Activated CD8-positive, alpha-beta memory T cell treated with anti-CD3 and anti-CD28 coated beads, Interleukin-2, amount 10 ng/mL, durations not matched to agents 7 days and 5 days (primary cell): Measurements from ENCODE around the gene NUDT14. TPM values are rescaled to one million over a fixed set of nuclear protein-coding genes. Genes with fewer than 3 reads are reported as not detected.

Experiments used
- ATAC-seq: fragments of 150-1000 bp; cut with Tn5 transposase; one replicate; pipeline ENCODE4 v1.10.0; 2021; ENCODE audit warnings: moderate library complexity
- CTCF ChIA-PET: fragments of 350-600 bp; sonication (Branson Sonifier 250); formaldehyde crosslinking; loops from one replicate; lab custom pipeline; 2021; ENCODE audit warnings: antibody characterized with exemption; lab: Charles Lee
- DNase-seq: peaks from one replicate; pipeline ENCODE4 v3.0.0-alpha.2; 2020
- H3K27ac Mint-ChIP-seq: one replicate; pipeline ENCODE4 v1.8.0; 2021; ENCODE audit warnings: mild to moderate bottlenecking, mixed read lengths
- H3K27me3 Mint-ChIP-seq: one replicate; pipeline ENCODE4 v1.8.0; 2021; ENCODE audit warnings: mixed read lengths
- H3K36me3 Mint-ChIP-seq: one replicate; pipeline ENCODE4 v1.8.0; 2021; ENCODE audit warnings: mild to moderate bottlenecking, mixed read lengths
- H3K4me1 Mint-ChIP-seq: one replicate; pipeline ENCODE4 v1.8.0; 2021; ENCODE audit warnings: mixed read lengths
- H3K4me3 Mint-ChIP-seq: one replicate; pipeline ENCODE4 v1.8.0; 2021; ENCODE audit warnings: mild to moderate bottlenecking, moderate library complexity, mixed read lengths
- H3K9me3 Mint-ChIP-seq: one replicate; pipeline ENCODE4 v1.8.0; 2022; ENCODE audit warnings: low read depth, mixed read lengths
- total RNA-seq, 2 experiments: library from RNA; stranded (reverse); gene quantifications; one replicate each; pipeline ENCODE4 v1.2.3, GENCODE V29; 2021

The NUDT14 gene
- total RNA-seq, 2 experiments from 2014 or later, result 16.2 to 20.9 TPM

- CTCF ChIA-PET, result interaction anchor here (1.3 kb wide), 1 partner anchor 97 kb away, joined by 8 read pairs; no protein-coding TSS in a partner anchor
Measured at GRCh38 chr14:105187116-105187515, 6.0 kb upstream of the NUDT14 start.

GRCh38 chr14:105185973-105186372 lies 4.9 kb upstream of the NUDT14 start:
- peaks cover 8% of the 10 kb centered on the region for H3K4me1 Mint-ChIP-seq
- CTCF ChIA-PET, result no interaction called here

More at GRCh38 chr14:105187116-105187515, 6.0 kb upstream of the NUDT14 start:
- peaks cover 4% of the 10 kb centered on the region for H3K27me3 Mint-ChIP-seq
- DNase-seq, result no peak
- H3K36me3 Mint-ChIP-seq, result no peaks in the 10 kb centered on the region
- ATAC-seq, result no peak
- no peak overlapping the region for H3K27ac Mint-ChIP-seq
- H3K4me3 Mint-ChIP-seq, result no peak overlapping the region
- H3K9me3 Mint-ChIP-seq, result peaks cover 5% of the 10 kb centered on the region
- H3K4me1 Mint-ChIP-seq, result peaks cover 4% of the 10 kb centered on the region

GRCh38 chr14:105185001-105185400 lies 3.9 kb upstream of the NUDT14 start:
- peaks cover 7% of the 10 kb centered on the region for H3K27me3 Mint-ChIP-seq
- no peak for ATAC-seq
- no peak overlapping the region for H3K4me3 Mint-ChIP-seq
- H3K27ac Mint-ChIP-seq, result no peak overlapping the region
- peaks cover 13% of the 10 kb centered on the region for H3K4me1 Mint-ChIP-seq
- CTCF ChIA-PET, result interaction anchor here (0.7 to 3.9 kb wide), 2 partner anchors 10 to 187 kb away, joined by 3 to 13 read pairs; no protein-coding TSS in a partner anchor
- DNase-seq, result no peak
- no peaks in the 10 kb centered on the region for H3K36me3 Mint-ChIP-seq
- H3K9me3 Mint-ChIP-seq, result peaks cover 5% of the 10 kb centered on the region

More at GRCh38 chr14:105185973-105186372, 4.9 kb upstream of the NUDT14 start:
- Mint-ChIP-seq H3K4me3 (no peak overlapping the region), H3K9me3 (peaks cover 5% of the 10 kb centered on the region), H3K27ac (no peak overlapping the region), H3K27me3 (peaks cover 5% of the 10 kb centered on the region), H3K36me3 (no peaks in the 10 kb centered on the region)
- ATAC-seq (no peak), DNase-seq (no peak)

- H3K4me3 Mint-ChIP-seq, result no peak overlapping the region
- no peak overlapping the region for H3K27ac Mint-ChIP-seq
- peaks cover 15% of the 10 kb centered on the region for H3K4me1 Mint-ChIP-seq
- DNase-seq (no peak), ATAC-seq (no peak)
- no peaks in the 10 kb centered on the region for H3K36me3 Mint-ChIP-seq
- H3K9me3 Mint-ChIP-seq, result peaks cover 5% of the 10 kb centered on the region
- peaks cover 12% of the 10 kb centered on the region for H3K27me3 Mint-ChIP-seq
- CTCF ChIA-PET, result interaction anchor here (0.7 to 3.9 kb wide), 2 partner anchors 10 to 188 kb away, joined by 3 to 13 read pairs; no protein-coding TSS in a partner anchor
Measured at GRCh38 chr14:105184461-105184860, 3.3 kb upstream of the NUDT14 start.

- H3K4me1 Mint-ChIP-seq, result peaks cover 15% of the 10 kb centered on the region
- ATAC-seq (no peak), DNase-seq (no peak)
- H3K36me3 Mint-ChIP-seq, result no peaks in the 10 kb centered on the region
- CTCF ChIA-PET, result interaction anchor here (1.0 to 3.9 kb wide), 7 partner anchors 9 to 170 kb away, joined by 3 to 13 read pairs (median 5); no protein-coding TSS in a partner anchor
- no peaks in the 10 kb centered on the region for H3K9me3 Mint-ChIP-seq
- peak overlapping the region; percentile 20 for H3K4me3 Mint-ChIP-seq
- H3K27ac Mint-ChIP-seq, result no peak overlapping the region
- H3K27me3 Mint-ChIP-seq, result peaks cover 12% of the 10 kb centered on the region
Measured at GRCh38 chr14:105182296-105183020, 1.3 kb upstream of the NUDT14 start.

- Mint-ChIP-seq H3K4me3 (peak overlapping the region; percentile 42), H3K4me1 (peaks cover 15% of the 10 kb centered on the region), H3K36me3 (no peaks in the 10 kb centered on the region), H3K27me3 (peaks cover 12% of the 10 kb centered on the region), H3K27ac (no peak overlapping the region), H3K9me3 (no peaks in the 10 kb centered on the region)
- ATAC-seq, result no peak
- no peak for DNase-seq
- CTCF ChIA-PET, result interaction anchor here (1.0 to 3.9 kb wide), 6 partner anchors 8 to 170 kb away, joined by 3 to 13 read pairs (median 8); no protein-coding TSS in a partner anchor
Measured at GRCh38 chr14:105181549-105182295, 610 bp upstream of the NUDT14 start.

GRCh38 chr14:105179191-105179590 lies 1.9 kb downstream of the NUDT14 start:
- peaks cover 35% of the 10 kb centered on the region for H3K4me1 Mint-ChIP-seq
- no peaks in the 10 kb centered on the region for H3K9me3 Mint-ChIP-seq
- ATAC-seq (no peak), DNase-seq (no peak)
- H3K27ac Mint-ChIP-seq, result no peak overlapping the region
- no peaks in the 10 kb centered on the region for H3K36me3 Mint-ChIP-seq
- CTCF ChIA-PET, result interaction anchor here (0.9 to 1.8 kb wide), 6 partner anchors 10 to 173 kb away, joined by 3 to 9 read pairs (median 4); partner anchors contain the start of gene JAG2
- H3K27me3 Mint-ChIP-seq, result peaks cover 12% of the 10 kb centered on the region
- H3K4me3 Mint-ChIP-seq, result no peak overlapping the region

GRCh38 chr14:105178868-105179140 lies 2.3 kb downstream of the NUDT14 start:
- Mint-ChIP-seq H3K27me3 (peaks cover 12% of the 10 kb centered on the region), H3K4me3 (no peak overlapping the region), H3K27ac (no peak overlapping the region), H3K36me3 (no peaks in the 10 kb centered on the region), H3K9me3 (no peaks in the 10 kb centered on the region), H3K4me1 (peaks cover 37% of the 10 kb centered on the region)
- no peak for ATAC-seq
- CTCF ChIA-PET, result interaction anchor here (0.9 to 1.7 kb wide), 3 partner anchors 10 to 173 kb away, joined by 3 to 5 read pairs (median 3); partner anchors contain the start of gene JAG2
- no peak for DNase-seq

GRCh38 chr14:105178069-105178867 lies 2.8 kb downstream of the NUDT14 start:
- Mint-ChIP-seq H3K4me1 (peaks cover 37% of the 10 kb centered on the region), H3K27ac (no peak overlapping the region), H3K9me3 (no peaks in the 10 kb centered on the region), H3K4me3 (no peak overlapping the region), H3K27me3 (peaks cover 12% of the 10 kb centered on the region), H3K36me3 (no peaks in the 10 kb centered on the region)
- ATAC-seq (no peak), DNase-seq (no peak)
- CTCF ChIA-PET, result interaction anchor here (0.9 kb wide), 1 partner anchor 9 kb away, joined by 3 read pairs; the partner anchor contains the start of gene JAG2

- Mint-ChIP-seq H3K9me3 (no peaks in the 10 kb centered on the region), H3K4me3 (no peak overlapping the region), H3K36me3 (no peaks in the 10 kb centered on the region), H3K27ac (no peak overlapping the region), H3K4me1 (peaks cover 33% of the 10 kb centered on the region), H3K27me3 (peaks cover 8% of the 10 kb centered on the region)
- CTCF ChIA-PET, result interaction anchor here (0.5 to 1.3 kb wide), 3 partner anchors 25 to 768 kb away, joined by 3 read pairs; no protein-coding TSS in a partner anchor
- DNase-seq (no peak), ATAC-seq (no peak)
Measured at GRCh38 chr14:105177082-105177481, 4.0 kb downstream of the NUDT14 start.

GRCh38 chr14:105176513-105176912 lies 4.6 kb downstream of the NUDT14 start:
- DNase-seq (no peak), ATAC-seq (no peak)
- Mint-ChIP-seq H3K9me3 (no peaks in the 10 kb centered on the region), H3K36me3 (no peaks in the 10 kb centered on the region), H3K27ac (no peak overlapping the region), H3K27me3 (peaks cover 10% of the 10 kb centered on the region), H3K4me3 (no peak overlapping the region), H3K4me1 (peaks cover 29% of the 10 kb centered on the region)
- CTCF ChIA-PET, result interaction anchor here (0.7 to 1.3 kb wide), 2 partner anchors 25 to 86 kb away, joined by 3 read pairs; no protein-coding TSS in a partner anchor
